HEK293 (cell line): ENCODE results near the gene APOLD1.

Experiments used
- ATF2 ChIP-seq: fragments of 450-650 bp; formaldehyde crosslinking; IDR thresholded peaks from 2 replicates; pipeline ENCODE4 v1.5.1; 2016; ENCODE audit warnings: missing biosample characterization, missing genetic modification characterization, low read depth
- BCL11A ChIP-seq: fragments of 450-650 bp; formaldehyde crosslinking; IDR thresholded peaks from 2 replicates; pipeline ENCODE4 v1.5.1; 2016; ENCODE audit warnings: low read depth, missing biosample characterization, missing genetic modification characterization
- BCL11B ChIP-seq: fragments of 450-650 bp; formaldehyde crosslinking; IDR thresholded peaks from 2 replicates; pipeline ENCODE4 v1.5.1; 2016; ENCODE audit warnings: low read depth, missing biosample characterization, missing genetic modification characterization
- KLF10 ChIP-seq: fragments of 450-650 bp; IDR thresholded peaks from 2 replicates; pipeline ENCODE4 v1.5.1; 2018; ENCODE audit warnings: missing biosample characterization, mild to moderate bottlenecking, missing genetic modification characterization
- REPIN1 ChIP-seq: fragments of 450-650 bp; formaldehyde crosslinking; IDR thresholded peaks from 2 replicates; pipeline ENCODE4 v1.5.1; 2017; ENCODE audit warnings: missing biosample characterization, missing genetic modification characterization, low read depth
- SP2 ChIP-seq: fragments of 450-650 bp; formaldehyde crosslinking; IDR thresholded peaks from 2 replicates; pipeline ENCODE4 v1.5.1; 2016; ENCODE audit warnings: missing biosample characterization, missing genetic modification characterization
- TRIM28 ChIP-seq: IDR thresholded peaks from 2 replicates; pipeline ENCODE4 v1.6.1; 2011; ENCODE audit warnings: low read length, control low read depth, borderline replicate concordance
- YY1 ChIP-seq: fragments of 450-650 bp; formaldehyde crosslinking; IDR thresholded peaks from 2 replicates; pipeline ENCODE4 v1.5.1; 2018; ENCODE audit warnings: missing biosample characterization, missing genetic modification characterization
- YY2 ChIP-seq: fragments of 450-650 bp; formaldehyde crosslinking; IDR thresholded peaks from 2 replicates; pipeline ENCODE4 v1.5.1; 2016; ENCODE audit warnings: missing biosample characterization, missing genetic modification characterization
- ZBTB48 ChIP-seq: fragments of 450-650 bp; formaldehyde crosslinking; IDR thresholded peaks from 2 replicates; pipeline ENCODE4 v1.5.1; 2016; ENCODE audit warnings: missing biosample characterization, missing genetic modification characterization
- ZBTB8A ChIP-seq: fragments of 450-650 bp; formaldehyde crosslinking; IDR thresholded peaks from 2 replicates; pipeline ENCODE4 v1.5.1; 2016; ENCODE audit warnings: missing biosample characterization, missing genetic modification characterization
- ZEB2 ChIP-seq: fragments of 450-650 bp; formaldehyde crosslinking; IDR thresholded peaks from 2 replicates; pipeline ENCODE4 v1.5.1; 2016; ENCODE audit warnings: missing biosample characterization, missing genetic modification characterization
- ZFP37 ChIP-seq: fragments of 450-650 bp; formaldehyde crosslinking; IDR thresholded peaks from 2 replicates; pipeline ENCODE4 v1.5.1; 2016; ENCODE audit warnings: missing biosample characterization, missing genetic modification characterization
- ZNF16 ChIP-seq: fragments of 450-650 bp; formaldehyde crosslinking; IDR thresholded peaks from 2 replicates; pipeline ENCODE4 v1.5.1; 2016; ENCODE audit warnings: low read depth, missing biosample characterization, missing genetic modification characterization
- ZNF174 ChIP-seq: fragments of 450-650 bp; formaldehyde crosslinking; IDR thresholded peaks from 2 replicates; pipeline ENCODE4 v1.5.0; 2017; ENCODE audit warnings: missing biosample characterization, mild to moderate bottlenecking, missing genetic modification characterization
- ZNF223 ChIP-seq: fragments of 450-650 bp; formaldehyde crosslinking; IDR thresholded peaks from 2 replicates; pipeline ENCODE4 v1.5.1; 2016; ENCODE audit warnings: missing biosample characterization, missing genetic modification characterization
- ZNF24 ChIP-seq: fragments of 450-650 bp; formaldehyde crosslinking; IDR thresholded peaks from 2 replicates; pipeline ENCODE4 v1.5.1; 2016; ENCODE audit warnings: missing biosample characterization, missing genetic modification characterization
- ZNF274 ChIP-seq, 2 experiments: fragments of 200-500 bp in 1 of 2; fragments of 450-650 bp in 1 of 2; sonication (Bioruptor generic) in 1 of 2; formaldehyde crosslinking in 1 of 2; IDR thresholded peaks; 2 replicates each; pipeline versions ENCODE4 v1.5.1 to v1.6.1; 2014 to 2016; ENCODE audit warnings: borderline replicate concordance in 1 of 2, inconsistent platforms in 1 of 2, low read length in 1 of 2, missing biosample characterization in 1 of 2, missing genetic modification characterization in 1 of 2
- ZNF280D ChIP-seq: fragments of 450-650 bp; formaldehyde crosslinking; IDR thresholded peaks from 2 replicates; pipeline ENCODE4 v1.5.1; 2016; ENCODE audit warnings: missing biosample characterization, missing genetic modification characterization
- ZNF473 ChIP-seq: fragments of 450-650 bp; formaldehyde crosslinking; IDR thresholded peaks from 2 replicates; pipeline ENCODE4 v1.5.1; 2017; ENCODE audit warnings: missing biosample characterization, missing genetic modification characterization
- ZNF501 ChIP-seq: fragments of 450-650 bp; formaldehyde crosslinking; IDR thresholded peaks from 2 replicates; pipeline ENCODE4 v1.5.1; 2016; ENCODE audit warnings: missing biosample characterization, missing genetic modification characterization
- ZNF548 ChIP-seq: fragments of 450-650 bp; formaldehyde crosslinking; IDR thresholded peaks from 2 replicates; pipeline ENCODE4 v1.5.1; 2016; ENCODE audit warnings: missing biosample characterization, missing genetic modification characterization
- ZNF664 ChIP-seq: fragments of 450-650 bp; formaldehyde crosslinking; IDR thresholded peaks from 2 replicates; pipeline ENCODE4 v1.5.1; 2016; ENCODE audit warnings: missing biosample characterization, missing genetic modification characterization
- ZNF76 ChIP-seq: fragments of 450-650 bp; formaldehyde crosslinking; IDR thresholded peaks from 2 replicates; pipeline ENCODE4; 2016; ENCODE audit warnings: low read depth, missing biosample characterization, missing genetic modification characterization, borderline replicate concordance
- ZNF791 ChIP-seq: fragments of 450-650 bp; formaldehyde crosslinking; IDR thresholded peaks from 2 replicates; pipeline ENCODE4 v1.5.1; 2016; ENCODE audit warnings: missing biosample characterization, missing genetic modification characterization
- ZSCAN4 ChIP-seq: fragments of 450-650 bp; formaldehyde crosslinking; IDR thresholded peaks from 2 replicates; pipeline ENCODE4 v1.5.1; 2017; ENCODE audit warnings: missing biosample characterization, missing genetic modification characterization
- ZXDB ChIP-seq: fragments of 450-650 bp; formaldehyde crosslinking; IDR thresholded peaks from 2 replicates; pipeline ENCODE4 v1.5.1; 2016; ENCODE audit warnings: missing biosample characterization, missing genetic modification characterization
- TF ChIP-seq, protein P1 (sequence below): fragments of 450-650 bp; formaldehyde crosslinking; IDR thresholded peaks from 2 replicates; pipeline ENCODE4 v1.5.1; 2017; ENCODE audit warnings: missing biosample characterization, missing genetic modification characterization
- TF ChIP-seq, protein P2 (sequence below): fragments of 450-650 bp; formaldehyde crosslinking; IDR thresholded peaks from 2 replicates; pipeline ENCODE4 v1.5.1; 2016; ENCODE audit warnings: missing biosample characterization, missing genetic modification characterization
- TF ChIP-seq, protein P3 (sequence below): fragments of 450-650 bp; formaldehyde crosslinking; IDR thresholded peaks from 2 replicates; pipeline ENCODE4 v1.5.1; 2016; ENCODE audit warnings: missing biosample characterization, missing genetic modification characterization

Gene APOLD1

DNA sequence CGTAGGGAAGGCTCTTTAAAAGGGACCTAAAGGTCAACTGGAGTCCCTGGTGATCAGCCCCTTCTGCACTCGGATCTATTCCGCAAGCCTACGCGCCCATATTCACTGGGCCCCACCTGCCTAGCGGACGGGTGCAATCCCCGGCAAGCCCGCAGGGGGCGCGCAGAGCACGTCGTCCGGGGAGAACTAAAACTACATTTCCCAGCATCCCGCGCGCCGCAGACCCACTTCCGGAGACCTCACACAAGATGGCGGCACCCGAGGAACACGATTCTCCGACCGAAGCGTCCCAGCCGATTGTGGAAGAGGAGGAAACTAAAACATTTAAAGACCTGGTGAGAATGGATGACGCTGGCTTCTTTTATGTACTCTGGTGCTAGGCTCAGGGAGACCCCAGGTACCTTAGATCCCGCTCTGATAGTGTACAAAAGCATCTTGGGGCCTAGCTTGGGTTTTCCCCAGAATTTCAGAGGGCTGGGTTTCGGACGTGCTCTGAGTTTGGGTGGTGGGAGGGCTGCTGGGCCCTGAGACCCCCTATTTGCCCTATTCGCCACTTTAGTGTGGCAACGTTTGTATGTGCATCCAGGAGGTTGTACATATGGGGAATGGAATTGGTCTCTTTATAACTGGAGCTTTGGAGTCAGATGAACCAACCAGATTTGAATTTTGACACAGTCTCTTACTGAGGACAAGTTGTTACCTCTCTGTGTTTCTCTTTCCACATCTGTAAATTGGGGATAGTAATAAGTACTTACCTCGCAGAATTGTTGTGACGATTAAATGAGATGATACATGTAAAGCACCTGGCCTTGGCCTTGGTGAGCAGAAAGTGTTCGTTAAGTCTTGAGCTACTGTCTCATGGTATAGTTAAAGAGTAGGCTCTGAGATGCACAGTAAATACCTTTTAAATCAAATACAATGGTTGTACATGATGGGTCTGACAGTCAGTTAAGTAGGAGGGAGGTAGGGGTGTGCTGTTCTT, 28.0 kb downstream of the APOLD1 start, which contains the start of gene DDX47 (continued):
- TF ChIP-seq ZNF548 (tag by site-specific recombination): no peak
- TF ChIP-seq ZNF791 (tag by site-specific recombination): no peak
- TF ChIP-seq ZNF274 (IDR thresholded peaks at IDR 0.05; ENCODE audit: low read length): no peak
- no peak for TF ChIP-seq ZNF274 (tag by site-specific recombination; IDR thresholded peaks at IDR 0.05; ENCODE audit: borderline replicate concordance)
- TF ChIP-seq ZBTB8A (tag by site-specific recombination): peak; percentile 64
- TF ChIP-seq ZEB2 (tag by site-specific recombination): 0 out of 2 replicates have a peak, but pooled peaks have one; percentile 43
- peak; percentile 92 for TF ChIP-seq YY1
- TF ChIP-seq ZNF76: peak; percentile 94
- TF ChIP-seq ZNF473 (tag by site-specific recombination): no peak
- TF ChIP-seq, protein P1, sequence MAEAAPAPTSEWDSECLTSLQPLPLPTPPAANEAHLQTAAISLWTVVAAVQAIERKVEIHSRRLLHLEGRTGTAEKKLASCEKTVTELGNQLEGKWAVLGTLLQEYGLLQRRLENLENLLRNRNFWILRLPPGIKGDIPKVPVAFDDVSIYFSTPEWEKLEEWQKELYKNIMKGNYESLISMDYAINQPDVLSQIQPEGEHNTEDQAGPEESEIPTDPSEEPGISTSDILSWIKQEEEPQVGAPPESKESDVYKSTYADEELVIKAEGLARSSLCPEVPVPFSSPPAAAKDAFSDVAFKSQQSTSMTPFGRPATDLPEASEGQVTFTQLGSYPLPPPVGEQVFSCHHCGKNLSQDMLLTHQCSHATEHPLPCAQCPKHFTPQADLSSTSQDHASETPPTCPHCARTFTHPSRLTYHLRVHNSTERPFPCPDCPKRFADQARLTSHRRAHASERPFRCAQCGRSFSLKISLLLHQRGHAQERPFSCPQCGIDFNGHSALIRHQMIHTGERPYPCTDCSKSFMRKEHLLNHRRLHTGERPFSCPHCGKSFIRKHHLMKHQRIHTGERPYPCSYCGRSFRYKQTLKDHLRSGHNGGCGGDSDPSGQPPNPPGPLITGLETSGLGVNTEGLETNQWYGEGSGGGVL (tag by site-specific recombination): no peak
- peak; percentile 83 for TF ChIP-seq ZNF24 (tag by site-specific recombination)
- TF ChIP-seq ZNF223: no peak
- peak; percentile 54 for TF ChIP-seq ZXDB (tag by site-specific recombination)
- TF ChIP-seq YY2 (tag by site-specific recombination): peak; percentile 94
- no peak for TF ChIP-seq ZSCAN4 (tag by site-specific recombination)
- no peak for TF ChIP-seq BCL11A (tag by site-specific recombination)
- TF ChIP-seq, protein P2, sequence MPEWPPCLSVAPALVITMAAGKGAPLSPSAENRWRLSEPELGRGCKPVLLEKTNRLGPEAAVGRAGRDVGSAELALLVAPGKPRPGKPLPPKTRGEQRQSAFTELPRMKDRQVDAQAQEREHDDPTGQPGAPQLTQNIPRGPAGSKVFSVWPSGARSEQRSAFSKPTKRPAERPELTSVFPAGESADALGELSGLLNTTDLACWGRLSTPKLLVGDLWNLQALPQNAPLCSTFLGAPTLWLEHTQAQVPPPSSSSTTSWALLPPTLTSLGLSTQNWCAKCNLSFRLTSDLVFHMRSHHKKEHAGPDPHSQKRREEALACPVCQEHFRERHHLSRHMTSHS (tag by site-specific recombination): no peak
- no peak for TF ChIP-seq ZNF174 (tag by site-specific recombination)
- TF ChIP-seq ZFP37 (tag by site-specific recombination): no peak
- TF ChIP-seq ZNF501: peak; percentile 35; the same call in 1 of the 2 replicates
- no peak for TF ChIP-seq ZNF280D (tag by site-specific recombination)
- TF ChIP-seq BCL11B (tag by site-specific recombination): no peak
- peak; percentile 27; the same call in 1 of the 2 replicates for TF ChIP-seq KLF10 (tag by site-specific recombination)
- TF ChIP-seq, protein P3, sequence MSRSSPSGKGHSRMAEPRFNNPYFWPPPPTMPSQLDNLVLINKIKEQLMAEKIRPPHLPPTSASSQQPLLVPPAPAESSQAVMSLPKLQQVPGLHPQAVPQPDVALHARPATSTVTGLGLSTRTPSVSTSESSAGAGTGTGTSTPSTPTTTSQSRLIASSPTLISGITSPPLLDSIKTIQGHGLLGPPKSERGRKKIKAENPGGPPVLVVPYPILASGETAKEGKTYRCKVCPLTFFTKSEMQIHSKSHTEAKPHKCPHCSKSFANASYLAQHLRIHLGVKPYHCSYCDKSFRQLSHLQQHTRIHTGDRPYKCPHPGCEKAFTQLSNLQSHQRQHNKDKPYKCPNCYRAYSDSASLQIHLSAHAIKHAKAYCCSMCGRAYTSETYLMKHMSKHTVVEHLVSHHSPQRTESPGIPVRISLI (tag by site-specific recombination): no peak
- peak; percentile 98 for TF ChIP-seq ZNF664 (tag by site-specific recombination)
- peak; percentile 49; the same call in 1 of the 2 replicates for TF ChIP-seq ZBTB48
- peak; percentile 22; the same call in 1 of the 2 replicates for TF ChIP-seq SP2 (tag by site-specific recombination)
- TF ChIP-seq TRIM28: 0 out of 2 replicates have a peak, but pooled peaks have one; percentile 37
- no peak for TF ChIP-seq REPIN1 (tag by site-specific recombination)
- no peak for TF ChIP-seq ZNF16 (tag by site-specific recombination)
- TF ChIP-seq ATF2 (tag by site-specific recombination): no peak
